Vagina (tissue), 2 donors: ENCODE measurements around the gene AP1B1. TPM values are rescaled to one million over a fixed set of nuclear protein-coding genes. Genes with fewer than 3 reads are reported as not detected.

Experiments
- DNase-seq, 2 donors: peaks; one replicate each; pipeline ENCODE4 v3.0.0-alpha.2; 2017; ENCODE audit errors: extremely low spot score in 2 of 2
- H3K27ac ChIP-seq: fragments of 200-600 bp; sonication (generic); one replicate; pipeline ENCODE4 v1.5.1; 2019
- H3K27me3 ChIP-seq: fragments of 200-600 bp; sonication (generic); one replicate; pipeline ENCODE4 v1.5.1; 2019
- H3K36me3 ChIP-seq, 2 donors: fragments of 200-600 bp; sonication (generic); one replicate each; pipeline ENCODE4 v1.5.1; 2017 to 2019
- H3K4me1 ChIP-seq: fragments of 200-600 bp; sonication (generic); one replicate; pipeline ENCODE4 v1.5.1; 2019
- H3K4me3 ChIP-seq, 2 donors: fragments of 200-600 bp; sonication (generic); 1 replicate in 1 of 2; 2 replicates in 1 of 2; pipeline ENCODE4 v1.5.1; 2016 to 2019
- H3K9me3 ChIP-seq: fragments of 200-600 bp; sonication (generic); one replicate; pipeline ENCODE4 v1.5.1; 2019
- POLR2A ChIP-seq, 2 donors: fragments of 450-650 bp; IDR thresholded peaks; one replicate each; pipeline ENCODE4 v1.6.1; 2017; ENCODE audit warnings: antibody characterized with exemption in 2 of 2, mild to moderate bottlenecking in 2 of 2, moderate library complexity in 2 of 2
- POLR2AphosphoS5 ChIP-seq, 2 donors: sonication (generic); formaldehyde crosslinking; IDR thresholded peaks; one replicate each; pipeline ENCODE4 v1.9.0; 2017; ENCODE audit warnings: antibody characterized with exemption in 2 of 2, mild to moderate bottlenecking in 2 of 2, low read depth in 1 of 2; ENCODE audit not compliant: insufficient read depth in 1 of 2
- intact Hi-C: fragments of 100-400 bp; cut with DNase I; formaldehyde crosslinking; loops from one replicate; pipeline ENCODE4 v1.15.1; 2023
- total RNA-seq: library from RNA; depleted of rRNA; stranded (reverse); fragments of >200 nt; gene quantifications from one replicate; pipeline ENCODE4 v1.2.3, GENCODE V29; 2016
- TF ChIP-seq, protein P1 (sequence below), 3 experiments: fragments of 450-650 bp in 2 of 3; fragments of 200-600 bp in 1 of 3; sonication (generic) in 1 of 3; IDR thresholded peaks; one replicate each; pipeline ENCODE4 v1.5.1; 2017 to 2019; ENCODE audit warnings: antibody characterized with exemption in 3 of 3, mild to moderate bottlenecking in 2 of 3, moderate library complexity in 2 of 3

AP1B1 gene
- total RNA-seq, 1 donor from 2014 or later = 60.9 TPM

DNA sequence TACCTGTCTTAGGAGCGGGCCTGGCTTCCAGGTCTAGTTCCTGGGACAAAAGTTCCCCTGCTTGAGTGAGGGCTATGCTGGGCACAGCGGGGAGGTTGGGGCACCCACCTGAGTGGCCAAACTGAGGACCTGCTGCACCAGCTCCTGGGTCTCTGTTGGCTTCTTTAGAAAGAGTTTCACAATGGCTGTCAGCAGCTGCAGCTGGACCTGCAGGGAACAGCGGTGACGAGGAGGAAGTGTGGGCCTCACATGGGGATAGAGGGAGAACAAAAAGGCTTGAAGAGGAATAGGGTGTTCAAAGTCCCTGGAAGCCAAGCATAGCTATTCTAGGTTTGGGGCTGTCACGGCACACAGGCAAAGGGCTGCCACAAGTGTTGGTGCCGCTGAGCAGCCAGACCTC, 46.2 kb downstream of the AP1B1 start:
- DNase-seq = no peak
- Histone ChIP-seq H3K4me1 (no peaks in the 10 kb centered on the region), H3K36me3 (peaks cover 0 to 66% of the 10 kb centered on the region in 2 donors), H3K27ac (no peak overlapping the region), H3K4me3 (no peak overlapping the region), H3K27me3 (no peaks in the 10 kb centered on the region), H3K9me3 (no peaks in the 10 kb centered on the region)
- intact Hi-C loops = no loop called here
- TF ChIP-seq POLR2AphosphoS5 (IDR thresholded peaks at IDR 0.05; ENCODE audit: insufficient read depth in 1 of 2, low read depth in 1 of 2) (no peak), POLR2A (IDR thresholded peaks at IDR 0.05) (no peak)
- TF ChIP-seq, protein P1, sequence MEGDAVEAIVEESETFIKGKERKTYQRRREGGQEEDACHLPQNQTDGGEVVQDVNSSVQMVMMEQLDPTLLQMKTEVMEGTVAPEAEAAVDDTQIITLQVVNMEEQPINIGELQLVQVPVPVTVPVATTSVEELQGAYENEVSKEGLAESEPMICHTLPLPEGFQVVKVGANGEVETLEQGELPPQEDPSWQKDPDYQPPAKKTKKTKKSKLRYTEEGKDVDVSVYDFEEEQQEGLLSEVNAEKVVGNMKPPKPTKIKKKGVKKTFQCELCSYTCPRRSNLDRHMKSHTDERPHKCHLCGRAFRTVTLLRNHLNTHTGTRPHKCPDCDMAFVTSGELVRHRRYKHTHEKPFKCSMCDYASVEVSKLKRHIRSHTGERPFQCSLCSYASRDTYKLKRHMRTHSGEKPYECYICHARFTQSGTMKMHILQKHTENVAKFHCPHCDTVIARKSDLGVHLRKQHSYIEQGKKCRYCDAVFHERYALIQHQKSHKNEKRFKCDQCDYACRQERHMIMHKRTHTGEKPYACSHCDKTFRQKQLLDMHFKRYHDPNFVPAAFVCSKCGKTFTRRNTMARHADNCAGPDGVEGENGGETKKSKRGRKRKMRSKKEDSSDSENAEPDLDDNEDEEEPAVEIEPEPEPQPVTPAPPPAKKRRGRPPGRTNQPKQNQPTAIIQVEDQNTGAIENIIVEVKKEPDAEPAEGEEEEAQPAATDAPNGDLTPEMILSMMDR (IDR thresholded peaks at IDR 0.05) = no peak

- no peaks in the 10 kb centered on the region for H3K9me3 ChIP-seq
- H3K27me3 ChIP-seq = no peaks in the 10 kb centered on the region
- intact Hi-C loops = no loop called here
- H3K4me3 ChIP-seq = no peak overlapping the region
- no peak for DNase-seq
- H3K27ac ChIP-seq = no peak overlapping the region
- no peaks in the 10 kb centered on the region for H3K4me1 ChIP-seq
- peaks cover 0 to 66% of the 10 kb centered on the region in 2 donors for H3K36me3 ChIP-seq
- TF ChIP-seq POLR2AphosphoS5 (IDR thresholded peaks at IDR 0.05; ENCODE audit: insufficient read depth in 1 of 2, low read depth in 1 of 2) (no peak), POLR2A (IDR thresholded peaks at IDR 0.05) (no peak)
- TF ChIP-seq, protein P1 (IDR thresholded peaks at IDR 0.05) = no peak
These were observed 46.6 kb downstream of the AP1B1 start for GRCh38 chr22:29341849-29342127.

GRCh38 chr22:29341056-29341848, 47.1 kb downstream of the AP1B1 start:
- Histone ChIP-seq H3K27ac (no peak overlapping the region), H3K4me3 (no peak overlapping the region), H3K9me3 (no peaks in the 10 kb centered on the region), H3K4me1 (no peaks in the 10 kb centered on the region), H3K27me3 (no peaks in the 10 kb centered on the region), H3K36me3 (peaks cover 0 to 64% of the 10 kb centered on the region in 2 donors)
- intact Hi-C loops = no loop called here
- DNase-seq = no peak
- TF ChIP-seq POLR2AphosphoS5 (IDR thresholded peaks at IDR 0.05; ENCODE audit: insufficient read depth in 1 of 2, low read depth in 1 of 2) (no peak), POLR2A (IDR thresholded peaks at IDR 0.05) (no peak)
- TF ChIP-seq, protein P1 (IDR thresholded peaks at IDR 0.05) = no peak

DNA sequence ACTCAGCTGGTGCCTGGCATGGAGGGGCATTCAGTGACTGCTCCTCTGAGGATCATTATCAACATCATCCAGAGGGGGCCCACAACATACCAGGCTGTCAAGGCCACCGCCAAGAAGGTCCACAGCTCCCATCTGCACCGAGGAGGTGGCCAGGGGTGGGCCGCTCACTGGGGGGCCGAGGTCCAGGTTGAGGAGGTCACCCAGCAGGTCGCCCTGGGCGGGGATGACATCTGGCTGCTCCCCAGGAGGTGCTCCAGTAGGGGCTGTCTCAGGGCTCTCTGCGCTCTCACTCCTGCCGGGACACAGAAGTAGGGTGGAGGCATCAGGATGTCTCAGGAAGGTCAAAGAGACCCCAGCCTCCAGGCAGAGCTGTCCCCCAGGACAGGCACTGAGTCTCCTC, 47.8 kb downstream of the AP1B1 start:
- H3K9me3 ChIP-seq = no peaks in the 10 kb centered on the region
- peaks cover 0 to 71% of the 10 kb centered on the region in 2 donors for H3K36me3 ChIP-seq
- intact Hi-C loops = no loop called here
- H3K27ac ChIP-seq = no peak overlapping the region
- TF ChIP-seq, protein P1 (IDR thresholded peaks at IDR 0.05) = no peak
- TF ChIP-seq POLR2A (IDR thresholded peaks at IDR 0.05) (no peak), POLR2AphosphoS5 (IDR thresholded peaks at IDR 0.05; ENCODE audit: insufficient read depth in 1 of 2, low read depth in 1 of 2) (no peak)
- H3K4me3 ChIP-seq = no peak overlapping the region
- H3K4me1 ChIP-seq = no peaks in the 10 kb centered on the region
- no peak for DNase-seq
- no peaks in the 10 kb centered on the region for H3K27me3 ChIP-seq
